Kidney epithelial cell (primary cell): Measurements from ENCODE around the gene KNDC1. TPM values are rescaled to one million over a fixed set of nuclear protein-coding genes. Genes with fewer than 3 reads are reported as not detected.

Experiments used
- DNase-seq: peaks from one replicate; pipeline ENCODE4 v3.0.0-alpha.2; 2010; ENCODE audit warnings: low read depth
- H3K27me3 ChIP-seq: 2 replicates; pipeline ENCODE4 v1.6.0; 2011; ENCODE audit warnings: low read length; ENCODE audit not compliant: control insufficient read depth, insufficient read depth
- H3K36me3 ChIP-seq: 2 replicates; pipeline ENCODE4 v1.5.1; 2011; ENCODE audit warnings: low read length; ENCODE audit not compliant: control insufficient read depth, insufficient read depth
- H3K4me3 ChIP-seq: 2 replicates; pipeline ENCODE4 v1.5.1; 2011; ENCODE audit warnings: low read depth, mild to moderate bottlenecking, control low read depth, low read length
- CTCF ChIP-seq: IDR thresholded peaks from 2 replicates; pipeline ENCODE4 v1.5.1; 2011; ENCODE audit warnings: mild to moderate bottlenecking, moderate library complexity, low read length, control low read depth, inconsistent platforms; ENCODE audit not compliant: insufficient read depth, poor library complexity, severe bottlenecking
- total RNA-seq: library from RNA; depleted of rRNA; stranded (reverse); fragments of >200 nt; gene quantifications from 2 replicates; pipeline ENCODE4 v1.2.3, GENCODE V29; 2015

The KNDC1 gene
- total RNA-seq, 1 donor from 2014 or later = 0.13 TPM

GRCh38 chr10:133267829-133268228 lies 107.8 kb downstream of the KNDC1 start:
- no peak for DNase-seq
- Histone ChIP-seq H3K36me3 (no peaks in the 10 kb centered on the region), H3K27me3 (no peaks in the 10 kb centered on the region), H3K4me3 (no peak overlapping the region)
- no peak for TF ChIP-seq CTCF

GRCh38 chr10:133268532-133268931 lies 108.5 kb downstream of the KNDC1 start:
- no peak overlapping the region for H3K4me3 ChIP-seq
- H3K27me3 ChIP-seq = no peaks in the 10 kb centered on the region
- no peak for DNase-seq
- H3K36me3 ChIP-seq = no peaks in the 10 kb centered on the region
- TF ChIP-seq CTCF = no peak

GRCh38 chr10:133269367-133269766 lies 109.3 kb downstream of the KNDC1 start:
- no peak for DNase-seq
- Histone ChIP-seq H3K36me3 (no peaks in the 10 kb centered on the region), H3K4me3 (no peak overlapping the region), H3K27me3 (no peaks in the 10 kb centered on the region)
- no peak for TF ChIP-seq CTCF

- no peak for DNase-seq
Measured at GRCh38 chr10:133270204-133270603, 110.2 kb downstream of the KNDC1 start.

GRCh38 chr10:133270773-133271297 lies 110.8 kb downstream of the KNDC1 start:
- Histone ChIP-seq H3K4me3 (no peak overlapping the region), H3K36me3 (no peaks in the 10 kb centered on the region)
- no peak for TF ChIP-seq CTCF

More at GRCh38 chr10:133270204-133270603, 110.2 kb downstream of the KNDC1 start:
- TF ChIP-seq CTCF = no peak
- no peak overlapping the region for H3K4me3 ChIP-seq
- H3K27me3 ChIP-seq = peaks cover 2% of the 10 kb centered on the region
- no peaks in the 10 kb centered on the region for H3K36me3 ChIP-seq

More at GRCh38 chr10:133270773-133271297, 110.8 kb downstream of the KNDC1 start:
- H3K27me3 ChIP-seq = peaks cover 7% of the 10 kb centered on the region
- no peak for DNase-seq
